HepG2 (cell line): Measurements from ENCODE around the gene BAHCC1. TPM values are rescaled to one million over a fixed set of nuclear protein-coding genes. Genes with fewer than 3 reads are reported as not detected.

Source experiments
- AGO1 ChIP-seq: fragments of 200-400 bp; formaldehyde crosslinking; IDR thresholded peaks from 2 replicates; pipeline ENCODE4 v1.6.1; 2017; ENCODE audit warnings: mild to moderate bottlenecking, low read depth, low read length, moderate library complexity; ENCODE audit not compliant: poor library complexity, severe bottlenecking
- CREBL2 ChIP-seq: sonication (generic); formaldehyde crosslinking; IDR thresholded peaks from 2 replicates; pipeline ENCODE4 v1.8.1; 2023; ENCODE audit warnings: missing genetic modification reagents, mild to moderate bottlenecking, borderline replicate concordance
- HOMEZ ChIP-seq: IDR thresholded peaks from 2 replicates; pipeline ENCODE4 v1.6.1; 2016; ENCODE audit warnings: low read depth
- MED1 ChIP-seq: sonication (generic); formaldehyde crosslinking; IDR thresholded peaks from 2 replicates; pipeline ENCODE4 v1.4.0; 2020; ENCODE audit warnings: missing genetic modification reagents
- NR2F1 ChIP-seq, 2 experiments: fragments of 450-650 bp in 1 of 2; formaldehyde crosslinking in 1 of 2; IDR thresholded peaks; 2 replicates each; pipeline versions ENCODE4 v1.5.0 to v1.6.1; 2016 to 2020; ENCODE audit warnings: mild to moderate bottlenecking in 1 of 2, missing compliant biosample characterization in 1 of 2, missing genetic modification reagents in 1 of 2, moderate library complexity in 1 of 2
- PHF21A ChIP-seq: sonication (generic); formaldehyde crosslinking; IDR thresholded peaks from 2 replicates; pipeline ENCODE4 v1.5.0; 2020; ENCODE audit warnings: mild to moderate bottlenecking, missing genetic modification reagents
- SALL1 ChIP-seq: sonication (generic); formaldehyde crosslinking; IDR thresholded peaks from 2 replicates; pipeline ENCODE4 v1.8.0; 2022; ENCODE audit warnings: mild to moderate bottlenecking, missing genetic modification reagents
- SAP130 ChIP-seq: IDR thresholded peaks from 2 replicates; pipeline ENCODE4 v1.6.1; 2016; ENCODE audit warnings: low read depth
- SETDB1 ChIP-seq: sonication (generic); formaldehyde crosslinking; IDR thresholded peaks from 2 replicates; pipeline ENCODE4 v1.5.1; 2020; ENCODE audit warnings: missing genetic modification reagents, mild to moderate bottlenecking, borderline replicate concordance
- SOX6 ChIP-seq, 2 experiments: fragments of 450-650 bp in 1 of 2; sonication (generic) in 1 of 2; formaldehyde crosslinking in 1 of 2; IDR thresholded peaks; 2 replicates each; pipeline versions ENCODE4 v1.4.0 to v1.6.1; 2017 to 2020; ENCODE audit warnings: antibody characterized with exemption in 1 of 2, mild to moderate bottlenecking in 1 of 2, missing genetic modification reagents in 1 of 2
- TAF1 ChIP-seq: sonication (generic); formaldehyde crosslinking; IDR thresholded peaks from 2 replicates; pipeline ENCODE4 v1.4.0; 2020; ENCODE audit warnings: missing genetic modification reagents
- ZFP1 ChIP-seq: IDR thresholded peaks from 2 replicates; pipeline ENCODE4 v1.6.1; 2016
- ZIK1 ChIP-seq: sonication (generic); formaldehyde crosslinking; IDR thresholded peaks from 2 replicates; pipeline ENCODE4 v1.5.0; 2020; ENCODE audit warnings: mild to moderate bottlenecking, low read depth, missing genetic modification reagents, borderline replicate concordance
- ZNF142 ChIP-seq: sonication (generic); formaldehyde crosslinking; IDR thresholded peaks from 2 replicates; pipeline ENCODE4 v1.4.0; 2020; ENCODE audit warnings: missing genetic modification reagents
- ZNF484 ChIP-seq: sonication (generic); formaldehyde crosslinking; IDR thresholded peaks from 2 replicates; pipeline ENCODE4 v1.5.1; 2020; ENCODE audit warnings: mild to moderate bottlenecking, low read depth, missing genetic modification reagents, borderline replicate concordance
- ZNF687 ChIP-seq: sonication (generic); formaldehyde crosslinking; IDR thresholded peaks from 2 replicates; pipeline ENCODE4 v1.5.1; 2020; ENCODE audit warnings: mild to moderate bottlenecking, missing genetic modification reagents, moderate library complexity
- ZNF883 ChIP-seq: sonication (generic); formaldehyde crosslinking; IDR thresholded peaks from 2 replicates; pipeline ENCODE4 v1.5.1; 2020; ENCODE audit warnings: mild to moderate bottlenecking, missing genetic modification reagents; ENCODE audit errors: not compliant biosample characterization
- polyA plus RNA-seq, 8 experiments: library from polyadenylated mRNA; depleted of rRNA in 3 of 8; stranded (reverse) in 7 of 8; unstranded in 1 of 8; fragments of >200 nt; fragmentation: Illumina TruSeq in 4 of 8; extraction: Trizol in 4 of 8; gene quantifications; 2 replicates each; pipeline versions ENCODE4 v1.2.1 to v1.2.3, GENCODE V29; 2011 to 2016; ENCODE audit warnings: low read depth in 4 of 8, missing spikeins in 1 of 8, mixed read lengths in 1 of 8; ENCODE audit not compliant: insufficient read depth in 1 of 8
- total RNA-seq, 5 experiments: library from RNA; depleted of rRNA; stranded (reverse); fragments of >200 nt; fragmentation: Illumina TruSeq; extraction: Trizol; gene quantifications; 2 replicates each; pipeline ENCODE4 v1.2.3, GENCODE V29; 2016; ENCODE audit warnings: low read depth in 1 of 5

Gene BAHCC1
- total and polyA plus RNA-seq, 2 of the 13 experiments (the other 11 are each of a cell fraction or from before 2014, with no cell fraction given) = 1.4 to 1.7 TPM

- no peak for TF ChIP-seq CREBL2 (CRISPR knock-in tag)
- TF ChIP-seq ZNF484 (CRISPR knock-in tag) = peak; percentile 35; the same call in 1 of the 2 replicates
- 0 out of 2 replicates have a peak, but pooled peaks have one; percentile 21 for TF ChIP-seq PHF21A
- TF ChIP-seq SOX6 (IDR thresholded peaks at IDR 0.05) = no peak
- TF ChIP-seq SOX6 (CRISPR knock-in tag; IDR thresholded peaks at IDR 0.05) = 0 out of 2 replicates have a peak, but pooled peaks have one; percentile 10
- TF ChIP-seq TAF1 (CRISPR knock-in tag) = no peak
- TF ChIP-seq SALL1 = peak; percentile 85
- peak; percentile 52 for TF ChIP-seq ZNF883 (CRISPR knock-in tag)
- no peak for TF ChIP-seq ZIK1 (CRISPR knock-in tag)
- TF ChIP-seq NR2F1 (CRISPR knock-in tag; IDR thresholded peaks at IDR 0.05) = no peak
- peak; percentile 40; the same call in 1 of the 2 replicates for TF ChIP-seq ZNF687 (CRISPR knock-in tag)
- 0 out of 2 replicates have a peak, but pooled peaks have one; percentile 15 for TF ChIP-seq MED1 (CRISPR knock-in tag)
- TF ChIP-seq AGO1 = no peak
- TF ChIP-seq SAP130 (CRISPR knock-in tag) = peak; percentile 23; the same call in 1 of the 2 replicates
- TF ChIP-seq ZFP1 (CRISPR knock-in tag) = no peak
- TF ChIP-seq ZNF142 (CRISPR knock-in tag) = no peak
- TF ChIP-seq HOMEZ (CRISPR knock-in tag) = no peak
- no peak for TF ChIP-seq SETDB1 (CRISPR knock-in tag)
These were observed 73.0 kb downstream of the BAHCC1 start (continued) for GRCh38 chr17:81468111-81468769.
